T-cell (primary cell): ENCODE measurements around the gene KLF7. TPM values are rescaled to one million over a fixed set of nuclear protein-coding genes. Genes with fewer than 3 reads are reported as not detected.
"Not testable (repeated sequence)": the region's sequence is repeated elsewhere in the genome, so short reads cannot be mapped to it uniquely, and the experiment has no call there.

ENCODE experiments used
- ATAC-seq, 4 experiments: fragments of 200-7000 bp in 3 of 4; fragments of 150-1000 bp in 1 of 4; cut with Tn5 transposase; replicated peaks in 1 of 4; 1 replicate in 3 of 4; 2 replicates in 1 of 4; pipeline ENCODE4 v1.10.0; 2021; ENCODE audit warnings: moderate library complexity in 3 of 4, mild to moderate bottlenecking in 2 of 4, moderate number of reproducible peaks in 1 of 4
- CTCF ChIA-PET, 2 donors: fragments of 300-600 bp; sonication (Branson Sonifier 250); formaldehyde crosslinking; loops; one replicate each; lab custom pipeline; 2022; ENCODE audit warnings: antibody characterized with exemption in 2 of 2; lab: Charles Lee
- POLR2A ChIA-PET, 2 donors: fragments of 300-600 bp; sonication (Branson Sonifier 250); formaldehyde crosslinking; loops; one replicate each; lab custom pipeline; 2022; ENCODE audit warnings: antibody characterized with exemption in 2 of 2; lab: Charles Lee
- DNase-seq, 35 experiments: peaks; one replicate each; pipeline versions ENCODE4 v3.0.0 to v3.0.0-alpha.2; 2013 to 2023
- H3K27ac ChIP-seq: one replicate; pipeline ENCODE4 v1.5.1; 2013; ENCODE audit warnings: low read length
- H3K27me3 ChIP-seq, 2 experiments: replicated peaks in 1 of 2; 1 replicate in 1 of 2; 2 replicates in 1 of 2; pipeline versions ENCODE4 v1.6.1 to v1.7.0; 2013; ENCODE audit warnings: low read length in 1 of 2, mixed read lengths in 1 of 2; ENCODE audit not compliant: control insufficient read depth in 2 of 2, insufficient read depth in 2 of 2; ENCODE audit errors: extremely low read depth in 1 of 2
- H3K36me3 ChIP-seq, 2 donors: 1 replicate in 1 of 2; 2 replicates in 1 of 2; pipeline versions ENCODE4 v1.6.1 to v1.7.0; 2013; ENCODE audit warnings: low read length in 1 of 2; ENCODE audit not compliant: control insufficient read depth in 2 of 2, insufficient read depth in 1 of 2; ENCODE audit errors: extremely low read depth in 1 of 2
- H3K4me1 ChIP-seq, 2 experiments: 1 replicate in 1 of 2; 2 replicates in 1 of 2; pipeline versions ENCODE4 v1.6.1 to v1.7.0; 2013; ENCODE audit warnings: low read length in 2 of 2, mixed read lengths in 1 of 2; ENCODE audit not compliant: insufficient read depth in 2 of 2, control insufficient read depth in 1 of 2; ENCODE audit errors: extremely low read depth in 1 of 2
- H3K4me3 ChIP-seq, 2 donors: 1 replicate in 1 of 2; 2 replicates in 1 of 2; pipeline versions ENCODE4 v1.5.1 to v1.7.0; 2013; ENCODE audit warnings: mild to moderate bottlenecking in 2 of 2, low read length in 1 of 2, moderate library complexity in 1 of 2; ENCODE audit not compliant: control insufficient read depth in 1 of 2; ENCODE audit errors: extremely low read depth in 1 of 2
- H3K9me3 ChIP-seq: 2 replicates; pipeline ENCODE4 v1.7.0; 2013
- H3K27ac Mint-ChIP-seq, 2 donors: one replicate each; pipeline ENCODE4 v1.8.0; 2020 to 2021; ENCODE audit warnings: mild to moderate bottlenecking in 2 of 2, mixed read lengths in 2 of 2
- H3K27me3 Mint-ChIP-seq, 2 donors: one replicate each; pipeline ENCODE4 v1.8.0; 2021 to 2022; ENCODE audit warnings: mixed read lengths in 2 of 2
- H3K36me3 Mint-ChIP-seq: one replicate; pipeline ENCODE4 v1.8.0; 2021; ENCODE audit warnings: mixed read lengths
- H3K4me1 Mint-ChIP-seq, 3 donors: one replicate each; pipeline ENCODE4 v1.8.0; 2020 to 2022; ENCODE audit warnings: mixed read lengths in 3 of 3, mild to moderate bottlenecking in 1 of 3
- H3K4me3 Mint-ChIP-seq, 3 donors: one replicate each; pipeline ENCODE4 v1.8.0; 2020 to 2022; ENCODE audit warnings: mild to moderate bottlenecking in 3 of 3, mixed read lengths in 3 of 3, moderate library complexity in 3 of 3
- H3K9me3 Mint-ChIP-seq, 3 donors: one replicate each; pipeline ENCODE4 v1.8.0; 2020 to 2022; ENCODE audit warnings: mixed read lengths in 3 of 3
- WGBS: methylation state at CpG from one replicate; pipeline ENCODE4 v1.1.5; 2013; ENCODE audit warnings: missing lambda C conversion rate; ENCODE audit not compliant: insufficient coverage; 5-methylcytosine and 5-hydroxymethylcytosine counted together
- total RNA-seq, 35 experiments: library from RNA in 6 of 35; stranded (reverse) in 6 of 35; fragments of 120-200 nt in 1 of 35; gene quantifications; one replicate each; pipeline versions ENCODE4 v1.2.1 to v1.2.4 and lab custom pipeline; 2013 to 2026

The KLF7 gene
- total RNA-seq, 5 donors from 2014 or later (not counting 1 experiment from before 2014, with no cell fraction given) = 56.8 to 90.6 (median 65.7) TPM

DNA sequence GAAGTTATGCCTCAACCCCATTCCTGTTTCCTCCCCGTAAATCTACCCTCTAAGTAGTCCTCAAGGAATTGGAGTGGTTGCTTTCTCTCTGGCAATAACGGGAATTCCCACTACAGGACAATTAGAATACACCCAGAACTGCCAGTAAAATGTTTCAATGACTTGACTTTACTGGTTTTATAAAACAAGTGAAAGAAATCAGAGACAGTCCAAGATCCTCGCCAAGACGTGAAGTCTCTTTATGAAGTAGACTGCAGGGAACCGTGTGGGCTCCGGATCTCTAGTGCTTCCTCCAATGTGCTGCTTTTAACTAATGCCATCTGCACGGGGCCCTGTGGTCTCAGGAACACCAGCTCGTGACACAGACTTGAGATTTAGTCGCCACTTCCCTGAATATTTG lies 125.1 kb downstream of the KLF7 start:
- ATAC-seq (no peak), DNase-seq (no peak)
- H3K36me3 ChIP-seq = no peaks in the 10 kb centered on the region
- H3K4me1 ChIP-seq = no peaks in the 10 kb centered on the region
- peaks cover 0 to 7% of the 10 kb centered on the region in 2 experiments for H3K27me3 ChIP-seq
- no peak overlapping the region for H3K27ac ChIP-seq
- ChIA-PET CTCF (no interaction called here), POLR2A (no interaction called here)
- Mint-ChIP-seq H3K4me1 (peaks cover 0 to under 1% (median 0%) of the 10 kb centered on the region in 3 donors), H3K9me3 (no peaks in the 10 kb centered on the region), H3K27ac (no peak overlapping the region), H3K4me3 (no peak overlapping the region), H3K36me3 (no peaks in the 10 kb centered on the region), H3K27me3 (peaks cover 0 to 12% of the 10 kb centered on the region in 2 donors)
- H3K9me3 ChIP-seq = no peaks in the 10 kb centered on the region
- H3K4me3 ChIP-seq = no peak overlapping the region
- WGBS = 76% methylated on average over 4 of the region's 9 CpGs

DNA sequence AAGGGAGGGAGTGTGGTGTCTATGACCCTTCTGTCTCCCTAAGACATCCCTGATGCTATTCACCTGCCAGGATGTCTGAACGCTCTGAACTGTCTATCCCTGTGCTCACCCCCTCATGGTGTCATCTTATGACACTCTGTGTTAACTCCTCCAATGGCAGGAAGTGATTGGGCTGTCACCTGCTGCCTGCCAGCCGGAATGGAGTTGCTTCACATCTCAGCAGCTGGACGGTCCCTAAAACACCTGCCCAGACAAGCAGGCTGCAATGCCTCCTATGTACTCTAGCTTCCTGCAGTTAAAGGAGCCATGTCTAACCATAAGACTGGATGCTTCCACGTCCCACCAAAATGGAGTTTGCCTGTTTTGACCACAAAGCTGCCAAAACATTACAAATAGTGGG lies 126.5 kb downstream of the KLF7 start:
- no peaks in the 10 kb centered on the region for H3K36me3 ChIP-seq
- H3K27me3 Mint-ChIP-seq = peaks cover 0 to 12% of the 10 kb centered on the region in 2 donors
- no peak overlapping the region for H3K4me3 Mint-ChIP-seq
- H3K36me3 Mint-ChIP-seq = no peaks in the 10 kb centered on the region
- no peaks in the 10 kb centered on the region for H3K4me1 ChIP-seq
- DNase-seq (no peak), ATAC-seq (no peak)
- 88% methylated on average over 3 of the region's 4 CpGs for WGBS
- H3K27me3 ChIP-seq = peaks cover 0 to 9% of the 10 kb centered on the region in 2 experiments
- ChIA-PET POLR2A (no interaction called here), CTCF (no interaction called here)
- no peaks in the 10 kb centered on the region for H3K4me1 Mint-ChIP-seq
- H3K9me3 ChIP-seq = no peaks in the 10 kb centered on the region
- H3K27ac ChIP-seq = no peak overlapping the region
- H3K27ac Mint-ChIP-seq = no peak overlapping the region
- peaks cover 0 to 1% (median 0%) of the 10 kb centered on the region in 3 donors for H3K9me3 Mint-ChIP-seq
- H3K4me3 ChIP-seq = no peak overlapping the region

DNA sequence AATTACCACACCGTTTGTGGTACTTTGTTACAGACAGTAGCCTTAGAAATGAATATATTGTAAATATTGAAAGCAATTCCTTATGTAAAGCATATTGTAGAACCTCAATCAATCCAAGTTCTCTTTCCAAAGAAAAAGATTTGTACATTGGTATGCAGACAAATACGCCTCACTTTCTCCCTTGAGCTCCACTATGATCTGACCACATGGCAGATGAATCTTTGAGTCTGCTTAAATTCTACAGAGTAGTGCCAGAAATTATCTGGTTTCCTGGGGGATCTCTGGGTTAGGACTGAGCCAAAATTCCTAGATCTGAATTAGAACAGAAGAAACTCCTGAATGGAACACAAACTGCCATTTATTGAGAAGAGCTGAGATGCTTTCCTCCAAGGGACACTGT lies 127.4 kb downstream of the KLF7 start:
- ChIA-PET POLR2A (no interaction called here), CTCF (no interaction called here)
- Histone ChIP-seq H3K27ac (no peak overlapping the region), H3K4me1 (no peaks in the 10 kb centered on the region), H3K4me3 (no peak overlapping the region), H3K27me3 (peaks cover 0 to 9% of the 10 kb centered on the region in 2 experiments), H3K36me3 (no peaks in the 10 kb centered on the region), H3K9me3 (no peaks in the 10 kb centered on the region)
- WGBS = no CpG with 5 or more reads among the region's 2 CpGs
- H3K27ac Mint-ChIP-seq = no peak overlapping the region
- DNase-seq = no peak
- no peak for ATAC-seq
- no peaks in the 10 kb centered on the region for H3K4me1 Mint-ChIP-seq
- no peaks in the 10 kb centered on the region for H3K36me3 Mint-ChIP-seq
- H3K4me3 Mint-ChIP-seq = no peak overlapping the region
- peaks cover 0 to 11% (median 8%) of the 10 kb centered on the region in 3 donors for H3K9me3 Mint-ChIP-seq
- peaks cover 0 to 12% of the 10 kb centered on the region in 2 donors for H3K27me3 Mint-ChIP-seq

DNA sequence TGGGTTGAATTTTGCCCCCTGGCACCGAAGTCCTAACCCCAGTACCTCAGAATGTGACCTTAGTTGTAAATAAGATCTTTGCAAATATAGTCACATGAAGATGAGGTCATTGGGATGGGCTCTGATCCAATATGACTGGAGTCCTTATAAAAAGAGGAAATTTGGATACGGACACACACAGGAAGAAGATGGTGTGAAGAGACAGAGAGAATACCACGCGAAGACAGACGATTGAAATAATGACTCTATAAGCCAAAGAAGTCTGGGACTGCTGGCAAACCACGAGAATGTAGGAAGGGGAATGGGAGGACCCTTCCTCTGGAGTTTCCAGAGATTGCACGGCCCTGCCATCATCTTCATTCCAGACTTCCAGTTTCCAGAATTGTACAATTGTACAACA lies 127.9 kb downstream of the KLF7 start:
- Mint-ChIP-seq H3K36me3 (no peaks in the 10 kb centered on the region), H3K9me3 (peaks cover 2 to 15% (median 12%) of the 10 kb centered on the region in 3 donors), H3K27me3 (peaks cover 0 to 12% of the 10 kb centered on the region in 2 donors), H3K4me1 (no peaks in the 10 kb centered on the region), H3K27ac (no peak overlapping the region), H3K4me3 (no peak overlapping the region)
- no peak for DNase-seq
- Histone ChIP-seq H3K27ac (no peak overlapping the region), H3K9me3 (no peaks in the 10 kb centered on the region), H3K4me3 (no peak overlapping the region), H3K4me1 (no peaks in the 10 kb centered on the region), H3K27me3 (peaks cover 0 to 9% of the 10 kb centered on the region in 2 experiments), H3K36me3 (no peaks in the 10 kb centered on the region)
- ChIA-PET POLR2A (no interaction called here), CTCF (no interaction called here)
- 81% methylated on average over 4 of the region's 7 CpGs for WGBS
- no peak for ATAC-seq

DNA sequence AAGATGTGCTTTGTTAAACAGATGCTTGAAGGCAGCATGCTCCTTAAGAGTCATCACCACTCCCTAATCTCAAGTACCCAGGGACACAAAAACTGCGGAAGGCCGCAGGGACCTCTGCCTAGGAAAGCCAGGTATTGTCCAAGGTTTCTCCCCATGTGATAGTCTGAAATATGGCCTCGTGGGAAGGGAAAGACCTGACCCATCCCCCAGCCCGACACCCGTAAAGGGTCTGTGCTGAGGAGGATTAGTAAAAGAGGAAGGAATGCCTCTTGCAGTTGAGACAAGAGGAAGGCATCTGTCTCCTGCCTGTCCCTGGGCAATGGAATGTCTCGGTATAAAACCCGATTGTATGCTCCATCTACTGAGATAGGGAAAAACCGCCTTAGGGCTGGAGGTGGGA lies 128.7 kb downstream of the KLF7 start:
- not testable (repeated sequence) for H3K4me1 ChIP-seq

DNA sequence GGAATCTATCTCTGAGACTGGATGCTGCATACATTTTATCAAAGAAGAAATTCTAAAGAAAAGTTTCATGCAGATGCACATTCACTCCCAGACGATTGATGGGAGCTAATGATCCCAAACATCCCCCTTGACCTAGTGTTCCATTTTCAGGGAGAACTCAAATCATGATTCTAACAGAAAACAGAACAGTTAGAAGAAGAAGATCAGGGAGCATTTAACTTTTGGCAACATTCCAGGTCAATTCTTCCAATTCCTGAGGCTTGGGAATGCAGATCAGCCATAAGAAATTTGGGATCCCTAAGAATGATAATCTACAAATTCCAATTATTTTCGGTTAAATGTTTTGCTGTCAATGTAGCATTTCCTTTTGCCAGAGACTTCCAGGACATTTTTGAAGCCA lies 129.9 kb downstream of the KLF7 start:
- Histone ChIP-seq H3K36me3 (no peaks in the 10 kb centered on the region), H3K4me3 (no peak overlapping the region), H3K9me3 (no peaks in the 10 kb centered on the region), H3K4me1 (no peaks in the 10 kb centered on the region), H3K27ac (no peak overlapping the region), H3K27me3 (peaks cover 0 to 5% of the 10 kb centered on the region in 2 experiments)
- Mint-ChIP-seq H3K36me3 (no peaks in the 10 kb centered on the region), H3K27me3 (peaks cover 0 to 7% of the 10 kb centered on the region in 2 donors), H3K4me3 (no peak overlapping the region), H3K4me1 (no peaks in the 10 kb centered on the region), H3K27ac (no peak overlapping the region), H3K9me3 (peaks cover 4 to 16% (median 13%) of the 10 kb centered on the region in 3 donors)
- WGBS = 100% methylated on average over 1 of the region's 2 CpGs
- no peak for ATAC-seq
- ChIA-PET CTCF (no interaction called here), POLR2A (no interaction called here)
- no peak for DNase-seq

More for the DNA sequence above, 128.7 kb downstream of the KLF7 start:
- H3K36me3 Mint-ChIP-seq, H3K27ac Mint-ChIP-seq, H3K36me3 ChIP-seq, POLR2A ChIA-PET, DNase-seq, H3K27me3 ChIP-seq, H3K9me3 ChIP-seq, H3K4me3 ChIP-seq, H3K4me1 Mint-ChIP-seq, ATAC-seq, H3K4me3 Mint-ChIP-seq, CTCF ChIA-PET, H3K27ac ChIP-seq: not testable (repeated sequence)
- WGBS = no CpG with 5 or more reads among the region's 8 CpGs
- Mint-ChIP-seq H3K9me3 (peaks cover 4 to 16% (median 13%) of the 10 kb centered on the region in 3 donors), H3K27me3 (peaks cover 0 to 11% of the 10 kb centered on the region in 2 donors)

DNA sequence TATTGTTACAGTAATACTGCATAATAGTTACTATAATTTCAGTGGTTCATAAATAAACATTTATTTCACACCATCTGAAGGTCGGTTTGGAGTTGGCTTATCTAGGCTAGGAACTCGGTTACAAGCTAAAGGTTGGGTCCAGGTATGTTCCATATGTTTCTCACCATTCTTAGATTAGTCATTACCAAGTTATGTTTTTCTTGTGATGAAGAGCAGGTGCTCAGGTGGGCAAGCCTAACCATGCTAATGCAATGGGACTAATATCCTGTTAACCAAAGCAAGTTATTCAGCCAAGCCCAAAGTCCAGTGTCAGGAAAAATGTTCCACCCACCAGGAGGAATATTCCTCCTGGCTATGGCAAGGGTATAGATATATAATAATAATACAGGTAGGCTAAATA lies 133.3 kb downstream of the KLF7 start:
- no peaks in the 10 kb centered on the region for H3K4me1 Mint-ChIP-seq
- no peaks in the 10 kb centered on the region for H3K36me3 Mint-ChIP-seq
- H3K27me3 ChIP-seq = peaks cover 0 to 2% of the 10 kb centered on the region in 2 experiments
- ATAC-seq (no peak), DNase-seq (no peak)
- peaks cover 0 to 4% of the 10 kb centered on the region in 2 donors for H3K27me3 Mint-ChIP-seq
- no peak overlapping the region for H3K27ac Mint-ChIP-seq
- no peaks in the 10 kb centered on the region for H3K36me3 ChIP-seq
- WGBS = no CpG with 5 or more reads among the region's 2 CpGs
- H3K9me3 Mint-ChIP-seq = peaks cover 4 to 16% (median 13%) of the 10 kb centered on the region in 3 donors
- POLR2A ChIA-PET = no interaction called here
- no peak overlapping the region for H3K4me3 ChIP-seq
- H3K4me3 Mint-ChIP-seq = no peak overlapping the region
- CTCF ChIA-PET = interaction anchor here in 1 of 2 donors (0.7 kb wide), 1 partner anchor 27 kb away, joined by 3 read pairs; no protein-coding TSS in a partner anchor
- no peaks in the 10 kb centered on the region for H3K9me3 ChIP-seq
- H3K27ac ChIP-seq = no peak overlapping the region
- H3K4me1 ChIP-seq = no peaks in the 10 kb centered on the region
